GM10248 (cell line): Measurements from ENCODE around the gene PGBD5.
A peak's percentile ranks its signal among the peaks of the same experiment; 100 is the strongest.
"Not testable (repeated sequence)": the region's sequence is repeated elsewhere in the genome, so short reads cannot be mapped to it uniquely, and the experiment has no call there.

Experiments
- CTCF ChIA-PET: fragments of 300-600 bp; sonication (Branson Sonifier 250); formaldehyde crosslinking; extraction: SDS; loops from one replicate; lab custom pipeline; 2021; ENCODE audit warnings: antibody characterized with exemption; lab: Yijun Ruan, JAX
- POLR2A ChIA-PET: fragments of 350-650 bp; sonication (Branson Sonifier 250); formaldehyde crosslinking; extraction: SDS; loops from one replicate; lab custom pipeline; 2020; ENCODE audit warnings: antibody characterized with exemption; lab: Yijun Ruan, JAX
- DNase-seq: peaks from one replicate; pipeline ENCODE4 v3.0.0; 2012; ENCODE audit errors: extremely low spot score
- CTCF ChIP-seq: IDR thresholded peaks from 2 replicates; pipeline ENCODE4 v1.5.1; 2012; ENCODE audit warnings: mild to moderate bottlenecking, low read depth; ENCODE audit errors: extremely low read depth, missing control alignments, control extremely low read depth

The PGBD5 gene

GRCh38 chr1:230426246-230427093 is at the start of gene PGBD5:
TSS of gene PGBD5 (minus strand) at chr1:230426332. CDS start at chr1:230425928, 404 bp downstream.
- POLR2A ChIA-PET = no interaction called here
- CTCF ChIA-PET = no interaction called here
- no peak for TF ChIP-seq CTCF
- DNase-seq = peak; percentile 80

- DNase-seq, CTCF ChIA-PET, POLR2A ChIA-PET: not testable (repeated sequence)
Observed at GRCh38 chr1:230474924-230475323, 48.8 kb upstream of the PGBD5 start.

GRCh38 chr1:230470750-230471149 is 44.6 kb upstream of the PGBD5 start:
- DNase-seq, CTCF ChIA-PET, POLR2A ChIA-PET: not testable (repeated sequence)

GRCh38 chr1:230469271-230469670 is 43.1 kb upstream of the PGBD5 start:
- DNase-seq = no peak
- CTCF ChIA-PET = no interaction called here
- TF ChIP-seq CTCF = no peak
- POLR2A ChIA-PET = no interaction called here

- no peak for DNase-seq
- CTCF ChIA-PET = interaction anchor here (1.9 kb wide), 1 partner anchor 12 kb away, joined by 9 read pairs; no protein-coding TSS in a partner anchor
Observed at GRCh38 chr1:230465691-230466090, 39.6 kb upstream of the PGBD5 start.

GRCh38 chr1:230464671-230465070 is 38.5 kb upstream of the PGBD5 start:
- no peak for TF ChIP-seq CTCF
- no peak for DNase-seq
- ChIA-PET POLR2A (no interaction called here), CTCF (interaction anchor here (1.9 kb wide), 1 partner anchor 11 kb away, joined by 9 read pairs; no protein-coding TSS in a partner anchor)

More at GRCh38 chr1:230465691-230466090, 39.6 kb upstream of the PGBD5 start:
- no peak for TF ChIP-seq CTCF
- POLR2A ChIA-PET = no interaction called here

GRCh38 chr1:230463760-230464159 is 37.6 kb upstream of the PGBD5 start:
- ChIA-PET CTCF (no interaction called here), POLR2A (no interaction called here)
- DNase-seq = no peak
- TF ChIP-seq CTCF = no peak
